Keratinocyte (primary cell): ENCODE results near the gene HINT1. TPM values are rescaled to one million over a fixed set of nuclear protein-coding genes. Genes with fewer than 3 reads are reported as not detected.

Source experiments
- DNase-seq: peaks from one replicate; pipeline ENCODE4 v3.0.0-alpha.2; 2011; ENCODE audit warnings: low read depth, missing footprints, low spot score
- FAIRE-seq: peaks from 2 replicates; lab custom pipeline; 2011; peaks lifted over from hg19 to GRCh38; lab: Jason Lieb, UNC
- H2AFZ ChIP-seq: 2 replicates; pipeline ENCODE4 v1.6.0; 2012; ENCODE audit warnings: low read length, control low read depth, inconsistent platforms; ENCODE audit not compliant: control insufficient read depth
- H3K27ac ChIP-seq: 2 replicates; pipeline ENCODE4 v1.5.1; 2011; ENCODE audit warnings: low read length; ENCODE audit not compliant: control insufficient read depth, insufficient read depth
- H3K27me3 ChIP-seq: 3 replicates; pipeline ENCODE4 v1.6.0; 2011; ENCODE audit warnings: low read length; ENCODE audit not compliant: control insufficient read depth, insufficient read depth; ENCODE audit errors: extremely low read depth
- H3K36me3 ChIP-seq, 2 experiments: 2 replicates in 1 of 2; 3 replicates in 1 of 2; pipeline ENCODE4 v1.5.1; 2011; ENCODE audit warnings: low read length in 2 of 2, mild to moderate bottlenecking in 1 of 2; ENCODE audit not compliant: control insufficient read depth in 2 of 2, insufficient read depth in 2 of 2; ENCODE audit errors: extremely low read depth in 1 of 2
- H3K4me1 ChIP-seq: 3 replicates; pipeline ENCODE4 v1.5.1; 2011; ENCODE audit warnings: low read length; ENCODE audit not compliant: control insufficient read depth, insufficient read depth; ENCODE audit errors: extremely low read depth
- H3K4me2 ChIP-seq: 3 replicates; pipeline ENCODE4 v1.6.0; 2011; ENCODE audit warnings: low read depth, low read length; ENCODE audit not compliant: control insufficient read depth, insufficient read depth; ENCODE audit errors: extremely low read depth
- H3K4me3 ChIP-seq, 3 experiments: fragments of 200-600 bp in 1 of 3; sonication (generic) in 1 of 3; 2 replicates in 2 of 3; 3 replicates in 1 of 3; pipeline ENCODE4 v1.5.1; 2011 to 2016; ENCODE audit warnings: low read length in 3 of 3, mild to moderate bottlenecking in 3 of 3, control low read depth in 2 of 3, inconsistent platforms in 1 of 3, low read depth in 1 of 3, mixed read lengths in 1 of 3, mixed run types in 1 of 3, moderate library complexity in 1 of 3; ENCODE audit not compliant: control insufficient read depth in 2 of 3, insufficient read depth in 2 of 3; ENCODE audit errors: extremely low read depth in 1 of 3
- H3K79me2 ChIP-seq: 2 replicates; pipeline ENCODE4 v1.6.0; 2012; ENCODE audit warnings: low read length; ENCODE audit not compliant: control insufficient read depth, insufficient read depth
- H3K9ac ChIP-seq: 3 replicates; pipeline ENCODE4 v1.6.0; 2011; ENCODE audit warnings: low read length; ENCODE audit not compliant: control insufficient read depth, insufficient read depth; ENCODE audit errors: extremely low read depth
- H3K9me1 ChIP-seq: 3 replicates; pipeline ENCODE4 v1.6.0; 2011; ENCODE audit warnings: low read length; ENCODE audit not compliant: control insufficient read depth, insufficient read depth; ENCODE audit errors: extremely low read depth
- H3K9me3 ChIP-seq: 2 replicates; pipeline ENCODE4 v1.5.1; 2012; ENCODE audit warnings: low read depth, low read length; ENCODE audit not compliant: control insufficient read depth
- H4K20me1 ChIP-seq: 3 replicates; pipeline ENCODE4 v1.6.0; 2011; ENCODE audit warnings: low read length; ENCODE audit not compliant: control insufficient read depth, insufficient read depth; ENCODE audit errors: extremely low read depth
- EZH2 ChIP-seq: IDR thresholded peaks from one replicate; pipeline ENCODE4 v1.6.1; 2012; ENCODE audit warnings: inconsistent platforms, mild to moderate bottlenecking, low read length, moderate library complexity
- dilution Hi-C: fragments of 300-500 bp; cut with MboI; formaldehyde crosslinking; loops from one replicate; pipeline ENCODE4 v1.7.0; 2020; ENCODE audit warnings: low sequenced_read_pairs; ENCODE audit not compliant: extremely low pct_ligation_motif_present
- polyA plus RNA-seq, 5 experiments: library from polyadenylated mRNA; depleted of rRNA in 3 of 5; stranded (reverse) in 3 of 5; stranded (forward) in 1 of 5; unstranded in 1 of 5; fragments of >200 nt; gene quantifications; 1 replicate in 1 of 5; 2 replicates in 3 of 5; 3 replicates in 1 of 5; pipeline versions ENCODE4 v1.2.1 to v1.2.3, GENCODE V29; 2011 to 2012; ENCODE audit warnings: missing spikeins in 2 of 5, low read depth in 1 of 5, low replicate concordance in 1 of 5
- TF ChIP-seq, protein P1 (sequence below), 3 experiments: IDR thresholded peaks in 1 of 3; conservative IDR thresholded peaks in 1 of 3; optimal IDR thresholded peaks in 1 of 3; 2 replicates in 2 of 3; 3 replicates in 1 of 3; pipeline versions ENCODE3 to v1.5.1; 2011; ENCODE audit warnings: low read length in 3 of 3, mild to moderate bottlenecking in 3 of 3, moderate library complexity in 2 of 3, control low read depth in 1 of 3, inconsistent platforms in 1 of 3; ENCODE audit not compliant: insufficient read depth in 2 of 3; ENCODE audit errors: extremely low read depth in 1 of 3

HINT1 gene
- polyA plus RNA-seq, 1 donor (not counting 4 experiments of a cell fraction or from before 2014, with no cell fraction given): 857 TPM

DNA sequence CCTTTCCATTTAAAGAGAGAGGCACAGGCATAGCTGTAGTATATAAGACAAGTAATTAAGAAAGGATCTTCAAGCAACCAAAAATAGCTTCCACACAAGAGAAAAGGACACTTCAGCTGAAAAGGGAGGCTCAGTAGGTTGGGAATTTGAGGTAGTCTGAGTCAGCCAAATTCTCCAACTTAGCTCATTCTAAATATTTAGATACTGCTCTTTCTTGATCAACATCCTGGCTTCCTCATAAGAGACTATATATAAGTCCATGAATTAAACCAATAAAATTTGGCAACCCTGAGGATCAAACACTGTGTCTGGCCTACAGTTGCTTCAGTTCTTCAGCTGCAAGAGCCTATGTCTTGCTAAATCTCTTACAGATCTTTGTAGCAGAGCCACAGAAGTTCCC is 17.8 kb downstream of the HINT1 start:
- Histone ChIP-seq H3K27me3 (no peaks in the 10 kb centered on the region), H3K4me3 (no peak overlapping the region), H3K9ac (no peak overlapping the region), H3K9me3 (no peaks in the 10 kb centered on the region), H4K20me1 (no peaks in the 10 kb centered on the region), H3K9me1 (no peaks in the 10 kb centered on the region), H3K36me3 (no peaks in the 10 kb centered on the region), H3K27ac (no peak overlapping the region), H2AFZ (no peak overlapping the region), H3K79me2 (no peaks in the 10 kb centered on the region), H3K4me1 (no peaks in the 10 kb centered on the region), H3K4me2 (no peak overlapping the region)
- FAIRE-seq (no peak), DNase-seq (no peak)
- dilution Hi-C loops: no loop called here
- no peak for TF ChIP-seq EZH2

DNA sequence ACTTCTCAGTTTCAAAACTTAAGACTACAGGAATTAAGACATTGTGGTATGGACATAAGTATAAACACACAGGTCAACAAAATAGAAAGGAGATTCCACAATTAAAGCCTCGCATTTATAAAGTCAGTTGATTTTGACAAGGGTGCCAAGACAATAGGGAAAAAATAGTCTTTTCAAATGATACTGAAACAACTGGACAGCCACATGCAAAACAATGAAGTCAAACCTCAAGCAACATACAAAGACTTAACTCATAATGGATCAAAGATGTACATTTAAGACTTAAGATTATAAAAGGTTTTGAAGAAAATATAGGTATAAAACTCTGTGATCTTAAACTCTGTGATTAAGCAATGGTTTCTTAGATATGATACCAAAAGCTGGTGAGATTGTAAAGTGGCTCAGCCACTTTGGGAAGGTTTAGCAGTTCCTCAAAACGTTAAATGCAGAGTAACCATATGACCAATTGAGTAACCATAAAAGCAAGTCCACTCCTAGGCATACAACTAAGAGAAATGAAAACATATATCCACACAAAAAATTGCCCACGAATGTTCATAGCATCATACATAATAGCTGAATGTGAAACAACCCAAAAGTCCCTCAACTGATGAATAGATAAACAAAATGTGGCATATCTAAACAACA is 22.0 kb downstream of the HINT1 start:
- no peak for FAIRE-seq
- no peaks in the 10 kb centered on the region for H3K36me3 ChIP-seq
- no peak overlapping the region for H3K27ac ChIP-seq

More for the DNA sequence above, 22.0 kb downstream of the HINT1 start:
- Histone ChIP-seq H3K4me2 (no peak overlapping the region), H3K9me3 (no peaks in the 10 kb centered on the region), H3K4me3 (no peak overlapping the region), H3K27me3 (no peaks in the 10 kb centered on the region), H4K20me1 (no peaks in the 10 kb centered on the region), H3K4me1 (no peaks in the 10 kb centered on the region), H3K9me1 (no peaks in the 10 kb centered on the region), H3K79me2 (no peaks in the 10 kb centered on the region), H3K9ac (no peak overlapping the region), H2AFZ (no peak overlapping the region)
- DNase-seq: no peak
- TF ChIP-seq, protein P1, sequence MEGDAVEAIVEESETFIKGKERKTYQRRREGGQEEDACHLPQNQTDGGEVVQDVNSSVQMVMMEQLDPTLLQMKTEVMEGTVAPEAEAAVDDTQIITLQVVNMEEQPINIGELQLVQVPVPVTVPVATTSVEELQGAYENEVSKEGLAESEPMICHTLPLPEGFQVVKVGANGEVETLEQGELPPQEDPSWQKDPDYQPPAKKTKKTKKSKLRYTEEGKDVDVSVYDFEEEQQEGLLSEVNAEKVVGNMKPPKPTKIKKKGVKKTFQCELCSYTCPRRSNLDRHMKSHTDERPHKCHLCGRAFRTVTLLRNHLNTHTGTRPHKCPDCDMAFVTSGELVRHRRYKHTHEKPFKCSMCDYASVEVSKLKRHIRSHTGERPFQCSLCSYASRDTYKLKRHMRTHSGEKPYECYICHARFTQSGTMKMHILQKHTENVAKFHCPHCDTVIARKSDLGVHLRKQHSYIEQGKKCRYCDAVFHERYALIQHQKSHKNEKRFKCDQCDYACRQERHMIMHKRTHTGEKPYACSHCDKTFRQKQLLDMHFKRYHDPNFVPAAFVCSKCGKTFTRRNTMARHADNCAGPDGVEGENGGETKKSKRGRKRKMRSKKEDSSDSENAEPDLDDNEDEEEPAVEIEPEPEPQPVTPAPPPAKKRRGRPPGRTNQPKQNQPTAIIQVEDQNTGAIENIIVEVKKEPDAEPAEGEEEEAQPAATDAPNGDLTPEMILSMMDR (optimal IDR thresholded peaks at IDR 0.05 in 1 of 3, IDR thresholded peaks at IDR 0.05 in 1 of 3, conservative IDR thresholded peaks at IDR 0.05 in 1 of 3; ENCODE audit: extremely low read depth in 1 of 3, insufficient read depth in 2 of 3, low read length in 3 of 3): no peak
- TF ChIP-seq EZH2: no peak
- dilution Hi-C loops: no loop called here
